NOMO-1 treated with dmso at 0.1 percent for 144 hours (cell line): Measurements from ENCODE around the gene CYP24A1.
"Not testable (repeated sequence)": the region's sequence is repeated elsewhere in the genome, so short reads cannot be mapped to it uniquely, and the experiment has no call there.

Experiments used
- DNase-seq: peaks from one replicate; lab custom pipeline; 2025; ENCODE audit not compliant: unreplicated experiment; lab: John Stamatoyannopoulos, UW

The CYP24A1 gene

DNA sequence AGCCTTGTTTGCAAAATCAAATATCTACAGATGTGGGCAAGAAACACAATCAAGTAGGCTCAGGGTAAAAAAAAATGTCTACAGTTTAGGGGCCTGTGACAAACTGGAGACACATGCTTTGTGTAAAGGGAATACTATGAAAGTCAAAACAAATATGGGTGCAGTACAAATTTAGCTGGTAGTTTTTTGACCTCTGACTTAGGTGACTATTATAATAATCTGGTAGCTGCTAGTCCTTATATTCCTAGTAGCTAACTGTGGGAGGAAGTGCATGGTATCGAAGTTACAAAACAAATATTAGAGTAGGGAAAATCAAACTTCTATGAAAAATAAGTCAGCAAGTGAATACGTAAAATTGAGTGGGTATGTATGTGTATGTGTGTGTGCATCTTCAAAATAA, 35.4 kb downstream of the CYP24A1 start:
- no peak for DNase-seq

DNA sequence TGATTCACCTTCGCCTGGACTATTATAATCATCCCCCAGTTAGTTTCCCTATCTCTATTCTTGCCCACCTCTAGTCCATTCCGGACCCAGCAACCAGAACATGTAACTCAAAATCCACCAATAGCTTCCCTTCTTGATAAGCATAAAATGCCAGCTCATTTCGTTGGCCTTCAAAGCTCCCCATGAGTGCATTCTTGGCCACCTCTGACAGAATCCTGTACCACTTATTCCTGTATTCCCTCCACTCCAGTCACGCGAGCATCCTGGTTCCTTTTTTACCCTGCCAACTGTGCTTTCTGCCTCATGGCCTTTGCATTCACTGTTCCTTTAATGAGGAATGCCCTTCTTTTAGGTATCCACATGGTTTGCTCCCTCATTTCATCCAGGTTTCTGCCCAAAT, 36.7 kb downstream of the CYP24A1 start:
- DNase-seq = no peak

DNA sequence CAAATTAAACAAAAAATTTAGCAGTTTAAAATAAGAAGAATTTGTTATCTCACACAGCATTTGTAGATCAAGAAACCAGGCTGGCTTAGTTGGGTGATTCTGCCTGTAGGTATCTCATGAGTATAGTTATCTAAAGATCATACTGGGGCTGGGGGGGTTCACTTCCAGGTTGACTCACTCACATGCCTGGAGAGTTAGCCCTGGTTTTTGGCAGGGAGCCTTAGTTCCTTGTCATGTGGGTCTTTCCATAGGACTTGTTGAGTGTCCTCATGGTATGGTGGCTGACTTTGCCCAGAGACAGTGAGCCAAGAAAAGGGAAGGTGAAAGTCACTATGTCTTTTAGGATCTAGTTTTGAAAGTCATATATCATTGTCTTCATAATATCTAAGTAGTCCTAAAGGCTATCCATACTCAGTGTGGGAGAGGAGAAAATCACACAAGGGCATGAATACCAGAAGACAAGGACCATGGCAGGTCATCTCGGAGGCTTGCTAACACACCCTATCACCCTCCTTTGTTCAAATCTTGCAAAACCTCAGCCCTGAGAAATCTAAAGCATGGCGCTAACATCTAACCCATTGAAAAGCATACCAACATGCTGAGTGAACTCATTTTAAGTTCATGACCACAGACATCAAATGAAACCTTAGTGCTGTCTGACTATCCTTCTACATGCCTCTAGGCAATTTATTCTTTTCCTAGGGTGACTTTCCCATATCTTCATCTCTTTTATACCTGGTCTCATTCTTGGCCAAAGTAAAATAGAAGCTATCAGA, 39.2 kb downstream of the CYP24A1 start:
- DNase-seq = no peak

DNA sequence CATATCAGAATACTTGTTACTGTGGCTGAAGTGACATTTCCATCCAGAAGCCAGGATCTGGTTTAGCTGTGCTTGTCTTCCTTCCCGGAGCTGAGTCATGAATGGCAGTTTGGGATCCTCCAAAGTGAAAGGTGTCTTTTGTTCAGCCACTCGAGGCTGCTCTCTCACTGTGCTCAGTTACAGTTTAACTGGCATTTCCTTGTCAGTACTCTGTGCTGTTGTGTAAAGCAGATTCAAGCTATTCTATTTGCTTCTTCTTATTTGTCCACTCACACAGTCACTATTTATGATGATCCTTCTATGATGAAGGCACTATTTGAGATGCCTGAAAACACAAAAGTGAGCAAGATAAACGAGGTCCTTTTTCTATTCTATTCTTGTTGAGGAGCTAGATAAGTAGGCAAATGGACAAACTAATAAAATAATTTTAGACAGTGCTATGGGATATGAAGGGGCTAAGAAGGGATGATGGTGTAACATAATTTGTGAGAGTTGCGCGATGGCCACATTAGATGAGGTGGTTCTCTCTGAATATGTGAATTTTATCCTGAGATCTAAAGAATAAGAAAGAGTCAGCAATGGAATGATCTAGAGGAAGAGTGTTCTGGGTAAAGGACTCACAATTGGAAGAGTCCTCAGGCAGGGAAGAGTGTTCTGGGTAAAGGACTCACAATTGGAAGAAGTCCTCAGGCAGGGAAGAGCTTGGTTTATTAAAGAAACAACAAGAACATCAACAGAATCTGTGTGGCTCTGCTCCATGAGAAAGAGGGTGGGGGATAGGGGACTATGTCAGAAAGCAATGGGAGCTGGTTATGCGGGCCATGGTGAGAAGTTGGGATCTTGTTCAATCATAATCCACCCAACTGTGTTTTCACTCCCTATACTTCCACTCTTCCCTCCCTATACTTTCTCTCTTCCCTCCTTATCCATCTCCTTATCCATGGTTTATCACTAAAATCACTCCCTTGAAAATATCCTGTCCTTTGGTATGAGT, 40.1 kb downstream of the CYP24A1 start:
- DNase-seq = no peak

DNA sequence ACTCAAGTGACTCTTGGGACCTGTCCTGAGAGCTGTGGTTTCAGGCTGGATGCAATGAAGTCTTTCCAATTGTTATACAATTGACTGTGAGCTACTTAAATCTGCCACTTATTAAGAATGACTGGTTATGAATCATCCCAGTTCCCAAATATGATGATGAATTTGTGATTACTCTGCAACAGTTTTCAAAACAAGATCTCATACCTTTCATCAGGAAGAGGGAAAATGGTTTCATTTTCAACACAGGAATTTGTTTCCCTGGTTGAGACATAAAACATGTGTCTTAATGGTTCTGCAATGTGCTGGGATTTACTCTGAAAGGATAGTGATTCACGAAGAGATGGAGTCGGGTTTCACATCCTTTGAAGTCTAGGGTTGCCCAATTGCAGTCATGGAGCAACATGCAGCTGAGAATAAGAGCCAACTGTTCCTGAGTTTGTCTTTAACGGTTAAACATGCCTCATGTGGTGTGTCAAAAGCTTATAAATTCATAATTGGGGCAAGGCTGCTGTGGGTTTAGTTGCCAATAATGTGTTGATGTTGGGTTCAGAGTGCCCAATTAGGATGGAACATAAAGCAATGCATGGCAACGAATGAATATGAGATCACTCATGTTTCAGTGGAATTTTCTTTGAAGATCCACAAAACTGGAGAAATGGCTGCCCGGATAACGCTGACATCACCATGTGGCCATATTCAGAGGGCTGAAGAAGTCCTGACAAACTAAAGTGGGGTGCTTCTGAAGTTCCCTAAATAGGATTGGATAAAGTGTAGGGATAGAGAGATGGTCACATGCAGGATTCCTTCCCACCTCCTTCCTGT, 41.0 kb downstream of the CYP24A1 start:
- peak; percentile 54 for DNase-seq

DNA sequence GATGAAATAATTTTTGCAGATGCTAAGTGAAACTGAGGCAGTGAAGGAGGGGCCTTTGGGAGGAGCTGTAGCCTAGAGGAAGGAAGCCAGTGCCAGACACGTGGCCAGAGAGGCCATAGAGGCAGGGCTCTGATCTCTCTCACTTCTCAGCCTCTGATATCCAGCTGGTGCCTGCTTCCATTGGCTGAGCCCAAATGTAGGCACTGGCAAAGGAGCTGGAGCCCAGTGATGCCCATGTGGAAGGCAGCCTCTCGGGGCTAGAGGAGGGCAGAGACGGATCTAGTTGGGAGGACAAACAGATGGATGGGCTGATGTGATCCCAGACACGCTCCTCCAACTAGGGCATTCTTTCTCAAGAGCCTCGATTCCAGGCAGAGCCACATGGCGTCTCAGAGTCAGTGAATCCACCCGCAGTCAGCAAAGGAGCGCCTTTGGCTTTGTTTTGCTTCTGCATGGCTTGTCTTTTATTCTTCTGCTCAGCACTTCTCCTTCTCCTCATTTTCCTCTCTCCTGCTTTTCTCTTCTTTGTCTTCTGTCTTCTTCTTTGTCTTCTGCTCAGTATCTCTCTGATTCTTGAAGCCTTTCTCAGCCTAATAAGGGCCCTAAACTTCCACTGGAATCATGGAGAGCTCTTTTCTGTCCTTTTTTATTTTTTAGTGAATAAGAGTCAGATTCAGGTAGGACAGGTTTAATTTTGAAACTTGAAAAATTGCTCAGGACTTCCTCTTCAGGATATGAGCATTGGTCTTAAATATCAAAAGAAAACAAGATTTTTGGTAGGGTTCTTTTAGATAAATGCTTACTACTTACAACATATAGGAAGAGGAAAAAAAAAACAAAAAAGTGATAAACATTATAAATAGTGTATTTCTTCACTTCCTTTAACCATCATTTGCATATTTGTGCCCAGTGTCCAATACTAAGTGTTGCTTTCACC, 41.8 kb downstream of the CYP24A1 start:
- DNase-seq = no peak

DNA sequence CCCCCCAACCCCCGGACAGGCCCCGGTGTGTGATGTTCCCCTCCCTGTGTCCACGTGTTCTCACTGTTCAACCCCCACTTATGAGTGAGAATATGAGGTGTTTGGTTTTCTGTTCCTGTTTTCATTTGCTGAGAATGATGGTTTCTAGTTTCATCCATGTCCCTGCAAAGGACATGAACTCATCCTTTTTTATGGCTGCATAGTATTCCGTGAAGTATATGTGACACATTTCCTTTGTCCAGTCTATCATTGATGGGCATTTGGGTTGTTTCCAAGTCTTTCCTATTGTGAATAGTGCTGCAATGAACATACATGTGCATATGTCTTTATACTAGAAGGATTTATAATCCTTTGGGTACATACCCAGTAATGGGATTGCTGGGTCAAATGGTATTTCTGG, 42.7 kb downstream of the CYP24A1 start:
- not testable (repeated sequence) for DNase-seq

DNA sequence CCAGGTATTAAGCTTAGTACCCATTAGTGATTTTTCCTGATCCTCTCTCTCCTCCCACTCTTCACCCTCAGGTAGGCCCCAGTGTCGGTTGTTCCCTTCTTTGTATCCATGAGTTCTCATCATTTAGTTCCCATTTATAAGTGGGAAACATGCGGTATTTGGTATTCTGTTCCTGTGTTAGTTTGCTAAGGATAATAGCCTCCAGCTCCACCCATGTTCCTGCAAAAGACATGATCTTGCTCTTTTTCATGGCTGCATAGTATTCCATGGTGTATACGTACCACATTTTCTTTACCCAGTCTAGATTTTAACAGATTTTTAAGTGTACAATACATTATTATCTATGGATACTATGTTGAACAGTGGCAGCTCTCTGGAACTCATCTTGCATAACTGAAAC, 44.4 kb downstream of the CYP24A1 start:
- no peak for DNase-seq

DNA sequence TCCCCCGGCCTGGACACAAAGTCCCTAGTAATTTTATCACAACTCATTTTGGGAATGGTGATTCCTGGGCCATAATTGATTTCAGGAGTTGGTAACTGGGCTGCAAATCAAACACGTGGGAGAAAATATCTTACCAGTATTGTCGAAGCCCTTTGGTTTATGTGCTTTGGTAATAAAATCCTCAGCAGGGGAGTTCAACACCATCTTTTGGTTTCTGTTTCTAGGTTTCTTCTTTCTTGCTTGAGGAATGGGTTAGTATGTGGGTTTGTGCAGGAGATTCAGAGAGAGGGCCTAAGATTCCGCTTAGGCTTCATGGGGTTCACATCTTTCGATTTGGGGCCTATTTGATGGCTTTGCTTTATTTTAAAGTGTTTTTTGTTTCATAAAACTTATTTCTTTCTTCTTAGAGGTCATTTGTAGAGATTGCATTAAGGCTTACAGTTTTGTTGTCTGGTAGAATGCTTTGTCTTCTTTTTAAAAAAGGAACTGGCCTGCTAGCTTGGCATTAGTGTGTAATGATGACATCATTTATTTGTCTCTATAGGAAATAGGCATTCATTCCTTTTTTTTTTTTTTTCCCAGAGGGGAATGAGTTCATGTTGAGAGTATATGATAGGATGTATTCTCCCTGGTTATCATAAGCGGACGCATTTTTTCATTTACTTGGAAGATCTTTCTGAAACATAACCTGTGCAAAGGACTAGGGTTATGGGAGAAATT, 45.8 kb downstream of the CYP24A1 start:
- no peak for DNase-seq

DNA sequence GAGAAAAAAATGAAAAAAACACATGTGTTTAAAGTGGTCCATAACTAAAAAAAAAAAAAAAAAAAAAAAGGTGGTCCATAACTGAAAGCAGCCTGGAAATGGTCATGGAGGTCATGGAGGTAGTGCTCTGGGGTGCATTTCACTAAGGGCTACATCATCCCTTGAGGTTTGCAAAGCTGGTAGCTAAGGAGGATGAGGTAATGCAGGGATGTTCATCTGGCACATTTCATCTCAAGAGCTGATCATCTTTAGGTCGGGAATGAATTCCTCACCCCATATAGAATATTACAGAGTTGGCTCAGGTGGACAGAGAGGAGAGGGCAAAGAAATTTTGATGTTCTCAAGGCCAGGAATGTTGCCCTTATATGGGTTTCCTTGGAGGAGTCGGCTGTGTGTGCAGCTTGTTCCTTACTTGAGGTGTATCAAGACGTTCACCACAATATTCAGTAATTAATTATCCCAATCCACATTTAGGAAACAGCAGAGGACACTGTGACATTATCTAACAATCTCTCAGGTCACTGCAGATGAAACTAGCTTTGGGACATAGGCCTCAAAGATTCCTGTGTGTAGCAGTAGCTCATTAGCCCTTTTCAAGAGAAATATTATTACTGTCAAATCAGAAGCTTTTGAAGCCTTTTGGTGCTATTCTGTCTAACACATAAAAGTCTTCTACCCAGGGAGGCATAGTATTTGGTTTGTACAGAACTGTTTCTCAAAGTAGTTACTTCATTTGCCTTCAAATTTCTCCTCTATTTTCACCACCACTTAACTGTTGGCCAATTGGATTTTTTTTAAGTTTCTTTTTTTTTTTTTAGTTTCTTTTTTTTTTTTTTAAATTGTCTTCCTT, 46.8 kb downstream of the CYP24A1 start:
- no peak for DNase-seq

DNA sequence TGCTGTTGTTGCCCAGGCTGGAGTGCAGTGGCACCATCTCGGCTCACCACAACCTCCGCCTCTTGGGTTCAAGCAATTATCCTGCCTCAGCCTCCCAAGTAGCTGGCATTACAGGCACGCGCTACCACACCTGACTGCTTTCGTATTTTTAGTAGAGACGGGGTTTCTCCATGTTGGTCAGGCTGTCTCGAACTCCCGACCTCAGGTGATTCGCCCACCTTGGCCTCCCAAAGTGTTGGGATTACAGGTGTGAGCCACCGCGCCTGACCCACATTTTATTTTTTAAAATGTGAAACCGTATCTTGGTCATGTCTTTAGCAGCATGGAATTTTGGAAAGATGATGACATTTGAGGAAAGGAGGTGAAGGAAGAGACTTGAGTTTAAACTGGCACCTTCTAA, 47.5 kb downstream of the CYP24A1 start:
- not testable (repeated sequence) for DNase-seq

DNA sequence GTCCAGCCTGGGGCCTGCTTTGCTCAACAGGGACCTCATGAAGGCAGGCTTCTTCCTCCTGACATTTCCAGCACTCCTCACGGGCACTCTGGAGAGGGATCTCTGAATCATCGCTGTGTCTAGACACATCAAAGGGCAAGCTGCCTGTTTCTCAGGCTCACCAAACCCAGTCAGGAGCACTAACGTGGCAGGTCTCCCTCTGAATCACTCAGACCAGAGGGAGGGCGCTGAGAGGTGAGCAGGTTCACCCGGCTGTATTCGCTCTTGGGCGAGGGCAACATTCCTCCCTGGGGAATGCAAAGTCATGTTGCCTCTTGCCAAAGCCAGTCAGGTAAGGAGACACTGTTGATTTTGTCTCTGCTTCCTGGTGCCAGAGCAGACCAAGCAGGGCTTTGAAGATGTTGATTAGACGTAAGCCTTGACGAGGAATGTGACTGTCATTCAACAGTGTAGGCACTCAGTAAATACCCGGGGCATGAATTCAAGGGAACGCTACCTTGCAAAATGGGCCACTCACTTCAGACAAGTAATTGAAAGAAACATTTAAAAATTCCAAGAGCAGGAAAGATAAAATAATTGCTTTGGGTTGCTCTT, 50.1 kb downstream of the CYP24A1 start:
- no peak for DNase-seq

DNA sequence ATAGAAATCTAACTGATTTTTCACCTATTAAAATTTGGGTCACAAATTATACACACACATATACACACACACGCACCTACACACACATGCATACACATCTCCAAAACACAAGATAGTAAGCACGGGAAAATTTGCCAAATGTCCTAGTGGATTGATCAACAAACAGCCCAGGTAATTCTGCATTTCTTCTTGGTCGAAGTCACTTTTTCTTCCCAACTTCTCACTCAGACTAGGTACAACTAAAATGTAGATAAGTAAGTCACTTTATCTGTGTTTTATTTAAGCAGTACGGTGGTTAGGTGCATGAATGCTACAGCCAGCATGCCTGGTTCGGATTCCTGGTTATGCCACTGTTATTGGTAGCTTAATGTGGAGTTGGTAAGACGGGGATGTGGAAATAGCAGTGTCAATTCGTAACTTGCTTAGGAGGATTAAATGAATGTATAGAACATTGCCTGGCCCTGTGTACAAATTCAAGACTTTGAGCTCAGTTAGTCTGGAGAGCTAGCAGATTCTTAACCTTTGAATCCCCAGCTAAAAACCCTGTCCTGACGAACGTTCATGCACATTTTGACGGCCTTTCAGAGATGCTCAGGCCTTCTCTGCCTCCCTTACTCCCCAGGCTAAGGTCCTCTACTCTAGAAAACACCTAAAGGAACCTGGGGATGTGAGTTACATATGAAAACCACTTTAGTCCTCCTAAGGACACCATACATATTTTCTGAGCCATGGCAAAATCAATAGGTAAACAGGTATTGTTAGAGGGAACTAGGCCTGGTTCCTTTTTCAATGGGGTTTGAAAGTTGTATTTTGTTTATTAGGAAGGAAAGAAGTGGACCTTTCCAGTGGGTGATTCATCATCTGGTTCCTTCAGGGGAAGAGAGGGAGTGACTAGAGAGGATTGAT, 50.9 kb downstream of the CYP24A1 start:
- no peak for DNase-seq

DNA sequence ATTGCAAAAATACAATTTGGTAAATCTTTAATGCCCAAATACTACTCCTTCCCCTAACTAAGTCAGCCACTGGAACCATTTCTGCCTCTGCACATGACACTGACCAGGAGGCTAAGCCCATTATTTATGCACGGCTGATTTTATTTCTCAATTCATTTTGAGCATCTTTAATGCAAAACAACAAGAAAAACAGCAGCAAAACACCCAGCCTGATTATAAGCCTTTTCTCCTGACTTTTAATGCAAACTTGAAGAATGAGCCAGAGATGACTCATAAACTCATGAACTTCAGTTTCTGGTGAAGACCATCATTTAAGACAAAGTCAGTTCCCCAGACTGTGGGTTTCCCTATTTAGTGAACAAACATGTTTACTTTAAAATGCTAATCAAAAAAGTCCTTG, 51.6 kb downstream of the CYP24A1 start:
- no peak for DNase-seq

DNA sequence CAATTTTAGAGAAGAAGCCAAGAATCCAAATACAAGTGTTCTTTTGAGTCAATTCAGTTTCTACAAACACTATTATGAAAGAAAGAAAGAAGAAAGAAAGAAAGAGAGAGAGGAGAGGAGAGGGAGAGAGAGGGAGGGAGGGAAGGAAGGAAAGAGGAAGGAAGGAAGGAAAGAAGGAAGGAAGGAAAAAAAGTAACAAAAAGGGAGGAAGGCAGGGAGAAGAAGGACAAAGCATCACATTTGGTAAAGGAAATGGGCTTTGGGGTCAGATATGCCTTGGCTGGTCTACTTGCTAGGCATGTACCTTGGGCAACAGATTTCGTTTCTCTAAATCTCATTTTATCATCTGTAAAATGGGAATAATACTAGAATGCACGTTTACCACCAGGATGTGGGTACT, 54.0 kb downstream of the CYP24A1 start:
- DNase-seq = no peak

DNA sequence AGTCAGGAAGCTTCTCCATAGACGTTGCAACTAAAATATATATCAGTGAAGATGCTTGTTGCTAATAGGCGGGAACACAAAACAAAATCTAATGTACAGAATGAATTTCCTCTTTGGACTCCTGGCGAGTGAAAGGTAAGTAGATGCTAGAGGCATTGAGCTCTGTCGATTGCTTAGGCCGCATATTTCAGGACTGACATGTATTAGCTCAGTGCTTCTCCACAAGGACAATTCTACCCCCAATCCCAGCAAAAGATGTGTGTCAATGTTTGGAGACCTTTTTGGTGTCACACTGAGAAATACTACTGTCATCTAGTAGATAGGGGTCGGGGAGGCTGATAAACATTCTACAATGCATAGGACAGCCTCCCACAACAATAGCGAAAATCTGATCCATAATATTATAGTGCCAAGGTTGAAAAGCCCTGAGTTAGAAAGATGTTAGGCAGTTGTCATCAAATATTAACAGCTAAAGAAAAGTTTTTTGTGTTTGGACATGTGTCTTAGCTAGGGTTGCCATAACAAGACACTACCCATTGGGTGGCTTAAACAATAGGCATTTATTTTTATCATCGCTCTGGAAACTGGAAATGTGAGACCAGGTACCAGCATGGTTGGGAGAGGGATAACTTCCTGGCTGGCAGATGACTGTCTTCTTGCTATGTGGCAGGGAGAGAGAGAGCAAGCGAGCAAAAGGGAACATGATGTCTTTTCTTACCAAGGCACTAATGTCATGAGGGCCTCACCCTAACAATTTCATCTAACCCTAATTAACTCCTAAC, 55.4 kb downstream of the CYP24A1 start:
- no peak for DNase-seq
